IPS DF 4.7 (cell line): ENCODE results near the gene MCM9.

Experiments
- DNase-seq: peaks from one replicate; pipeline ENCODE4 v3.0.0-alpha.2; 2013; ENCODE audit warnings: low spot score; ENCODE audit errors: extremely low read depth

The MCM9 gene

DNA sequence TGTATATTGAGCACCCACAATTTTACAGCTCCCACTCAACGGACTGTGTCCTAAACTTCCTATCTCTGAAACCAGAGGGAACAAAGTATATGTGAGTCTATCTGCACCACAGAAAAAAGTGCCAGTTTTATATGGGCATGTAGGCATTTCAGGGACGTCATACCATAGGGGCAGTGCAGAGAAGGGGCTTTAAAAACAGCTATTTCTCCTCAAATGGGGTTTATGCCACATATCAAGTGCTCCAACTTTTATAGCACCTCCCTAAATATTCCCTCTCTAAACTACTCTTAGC lies 69.9 kb downstream of the MCM9 start:
- no peak for DNase-seq

DNA sequence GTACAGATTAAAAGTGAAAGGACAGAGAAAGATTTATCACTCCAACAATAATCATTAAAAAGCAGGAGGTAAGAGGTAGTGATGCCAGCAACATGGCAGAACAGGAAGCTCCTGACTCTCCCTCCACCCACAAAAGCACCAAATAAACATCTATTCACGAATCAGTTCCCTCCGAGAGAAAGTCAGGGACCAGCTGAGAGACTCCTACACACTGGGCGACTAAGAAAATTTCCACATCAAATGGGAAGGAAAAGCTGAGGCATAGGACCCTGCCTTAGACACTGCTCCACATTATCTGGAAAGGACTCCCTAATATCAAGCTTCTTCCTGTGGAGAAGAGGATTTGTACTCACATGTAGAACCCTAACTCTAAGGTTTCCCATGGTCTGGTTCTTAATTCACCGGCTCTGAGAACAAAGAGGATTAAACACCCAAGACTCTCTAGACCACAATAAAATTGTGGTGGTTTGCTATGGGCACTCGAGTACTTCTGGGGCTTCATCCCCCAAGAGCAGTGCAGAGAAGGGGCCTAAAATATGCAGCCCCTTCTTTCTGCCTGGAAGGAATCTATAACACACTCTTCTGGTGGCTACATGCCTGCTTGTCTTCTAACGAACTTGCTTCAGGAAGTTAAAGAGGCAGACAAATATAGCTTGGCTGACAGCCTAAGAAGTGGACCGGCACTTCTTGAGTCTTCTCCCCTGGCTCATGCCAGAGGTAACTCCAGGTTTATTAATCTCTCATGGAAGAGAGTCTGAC lies 70.4 kb downstream of the MCM9 start:
- no peak for DNase-seq

DNA sequence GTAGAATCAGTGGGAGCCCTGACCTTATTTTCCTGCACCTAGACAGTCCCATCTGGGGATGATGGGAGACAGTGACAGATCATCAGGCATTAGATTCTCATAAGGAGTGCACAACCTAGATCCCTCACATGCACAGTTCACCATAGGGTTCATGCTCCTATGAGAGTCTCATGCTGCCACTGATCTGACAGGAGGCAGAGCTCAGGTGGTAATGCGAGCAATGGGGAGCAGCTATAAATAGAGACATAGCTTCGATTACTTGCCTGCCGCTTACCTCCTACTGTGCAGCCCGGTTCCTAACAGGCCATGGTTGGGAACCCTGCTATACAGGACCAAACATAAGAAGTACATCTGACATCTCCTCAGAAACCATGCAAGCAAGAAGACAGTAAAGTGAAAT lies 72.5 kb downstream of the MCM9 start:
- DNase-seq = no peak

DNA sequence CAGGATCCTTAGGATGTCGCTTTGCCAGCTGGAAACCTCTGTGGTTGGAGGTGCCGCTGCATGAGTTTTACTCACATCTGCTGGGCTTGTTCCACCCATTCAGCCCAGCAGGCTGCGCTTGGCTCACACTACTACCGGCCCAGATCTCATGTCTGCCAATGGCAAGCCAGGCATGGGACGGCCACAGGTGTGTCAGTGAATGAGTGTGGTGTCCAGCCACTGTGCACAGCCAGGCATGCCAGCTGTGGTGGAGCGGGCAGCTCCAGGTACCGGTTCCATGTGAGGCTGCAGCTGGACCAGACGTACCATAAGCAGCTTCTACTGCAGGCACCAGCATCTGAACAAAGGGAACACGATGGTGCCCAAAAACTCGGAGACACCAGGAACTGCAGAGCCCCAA lies 74.1 kb downstream of the MCM9 start:
- no peak for DNase-seq

DNA sequence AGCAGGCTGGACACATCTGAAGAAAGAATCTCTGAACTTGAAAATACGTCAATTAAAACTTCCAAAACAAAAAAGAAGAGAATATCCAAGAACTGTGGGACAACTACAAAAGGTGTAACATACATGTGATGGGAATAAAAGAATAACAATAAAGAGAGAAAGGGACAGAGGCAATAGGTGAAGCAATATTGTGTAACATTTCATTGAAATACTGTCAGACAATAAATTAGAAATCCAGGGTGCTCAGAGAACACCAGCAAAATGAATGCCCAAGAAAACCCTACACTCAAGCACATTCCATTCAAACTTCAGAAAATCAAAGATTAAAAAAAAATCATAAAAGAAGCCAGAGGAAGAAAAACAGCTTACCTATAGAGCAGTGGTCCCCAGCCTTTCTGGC lies 74.6 kb downstream of the MCM9 start:
- DNase-seq = no peak

DNA sequence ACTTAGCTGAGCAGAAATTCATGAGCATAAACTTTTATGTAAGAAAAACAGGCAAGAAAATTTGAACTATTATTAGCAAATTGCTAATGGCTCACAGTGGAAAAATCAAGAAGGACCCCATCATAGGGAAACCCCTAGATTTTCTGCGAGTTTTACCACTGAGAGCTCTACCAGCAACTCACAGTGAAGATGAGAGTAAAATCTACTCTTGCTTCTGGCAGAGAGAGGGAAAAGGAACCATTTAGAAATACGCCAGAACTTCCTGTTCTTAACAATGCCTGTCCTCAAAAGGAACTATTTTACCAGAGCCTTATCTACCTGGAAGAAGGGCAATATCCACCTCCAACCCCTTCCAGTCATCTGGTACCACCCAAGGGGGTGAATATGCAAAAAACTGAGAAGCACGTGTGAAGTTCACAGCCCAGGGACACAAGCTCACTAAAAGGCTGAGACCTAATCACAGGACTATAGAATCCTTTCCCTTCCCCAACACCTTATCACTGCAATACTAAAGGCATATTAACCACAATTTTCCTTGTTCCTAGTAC lies 75.4 kb downstream of the MCM9 start:
- no peak for DNase-seq

DNA sequence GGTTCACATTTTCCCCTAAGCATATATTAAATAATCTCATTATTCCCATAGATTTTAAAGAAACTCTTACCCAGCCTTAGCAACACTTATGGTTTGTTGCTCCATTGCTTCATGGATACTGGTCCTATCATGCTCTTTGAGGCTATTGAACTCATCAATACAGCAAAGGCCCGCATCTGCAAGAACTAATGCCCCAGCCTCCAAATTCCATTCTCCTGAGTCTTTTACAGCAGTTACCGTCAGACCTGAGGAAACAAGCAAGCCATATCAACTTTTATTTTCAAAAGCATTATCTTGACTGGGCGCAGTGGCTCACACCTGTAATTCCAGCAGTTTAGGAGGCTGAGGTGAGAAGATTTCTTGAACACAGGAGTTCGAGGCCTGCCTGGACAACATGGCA lies 78.7 kb downstream of the MCM9 start:
- no peak for DNase-seq

DNA sequence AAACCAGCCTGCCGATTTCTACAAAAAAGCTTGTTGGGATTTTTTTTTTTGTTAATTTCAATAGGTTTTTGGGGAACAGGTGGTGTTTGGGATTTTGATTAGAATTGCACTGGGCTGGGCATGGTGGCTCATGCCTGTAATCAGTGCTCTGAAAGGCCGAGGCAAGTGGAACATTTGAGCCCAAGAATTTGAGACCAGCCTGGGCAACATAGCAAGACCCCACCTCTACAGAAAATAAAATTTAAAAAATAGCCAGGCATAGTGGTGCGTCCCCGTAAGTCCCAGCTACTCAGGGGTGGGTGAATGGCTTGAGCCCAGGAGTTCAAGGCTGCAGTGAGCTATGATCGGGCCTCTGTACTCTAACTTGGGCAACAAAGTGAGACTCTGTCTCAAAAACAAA lies 81.6 kb downstream of the MCM9 start:
- DNase-seq = no peak

DNA sequence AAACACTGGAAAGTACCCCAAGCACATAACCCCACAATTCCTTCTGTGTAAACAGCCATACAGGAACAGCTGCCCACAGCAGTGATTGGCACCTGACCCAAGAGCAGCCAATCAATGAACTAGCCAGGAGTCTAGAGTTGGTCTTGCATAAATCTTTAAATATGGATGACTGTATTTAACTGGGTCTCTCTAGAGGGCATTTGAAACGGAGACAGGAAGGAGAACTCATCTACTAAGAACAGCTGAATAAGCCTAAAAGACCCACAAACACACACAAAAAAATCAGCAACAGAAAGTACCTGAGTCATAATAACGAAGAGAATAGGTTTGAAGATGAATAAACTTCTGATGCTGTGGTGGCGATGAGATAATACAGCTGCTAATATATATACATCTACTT lies 90.0 kb downstream of the MCM9 start:
- no peak for DNase-seq

DNA sequence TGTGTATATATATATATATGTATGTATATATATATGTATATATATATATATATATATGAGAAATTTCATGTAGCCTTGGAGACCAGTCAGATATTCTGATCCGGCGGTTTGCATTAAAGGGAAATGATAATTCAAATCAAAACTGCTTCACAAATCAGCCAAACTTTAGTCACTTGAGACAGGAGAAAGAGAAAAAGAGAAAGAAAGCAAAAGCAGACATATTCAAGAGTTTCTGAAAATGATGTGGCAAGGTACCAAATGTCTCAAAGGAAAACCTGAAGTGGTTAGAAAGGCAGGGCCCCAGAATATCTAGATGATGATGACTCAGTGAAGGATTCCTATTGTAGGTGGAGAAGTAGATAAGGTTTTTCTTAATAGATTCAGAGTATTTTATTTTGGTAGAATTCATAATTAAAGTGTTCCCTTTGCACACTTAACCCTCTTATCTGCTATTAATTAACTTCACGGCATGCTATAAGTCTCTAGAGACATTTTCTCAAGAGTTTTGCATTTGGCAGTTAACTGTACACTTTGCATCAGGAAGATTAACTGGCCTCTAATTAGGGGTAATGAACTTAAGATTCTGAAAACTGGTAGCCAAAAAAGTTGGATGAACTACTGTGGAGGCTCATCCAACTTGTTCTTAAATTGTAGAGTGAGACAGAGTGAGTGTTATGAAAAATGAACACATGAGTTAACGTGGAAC lies 91.1 kb downstream of the MCM9 start:
- no peak for DNase-seq

DNA sequence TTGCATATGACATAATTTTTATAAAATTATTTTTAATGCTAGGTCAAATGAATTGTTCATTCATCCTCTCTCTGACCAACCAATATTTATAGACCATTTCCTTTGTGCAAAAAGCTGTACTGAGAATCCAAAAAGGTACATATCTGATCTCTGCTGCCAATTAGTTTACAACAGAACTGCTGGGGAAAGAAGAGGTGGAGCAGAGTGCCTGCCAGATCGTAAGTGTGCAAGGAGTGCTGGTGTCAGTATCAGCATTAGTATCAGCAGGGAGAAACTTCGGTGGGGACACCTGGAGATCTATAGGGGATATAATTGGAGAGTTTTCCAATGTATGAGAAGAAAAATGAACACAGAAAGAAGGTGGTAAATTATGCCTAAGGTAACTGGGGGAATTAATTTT lies 104.3 kb downstream of the MCM9 start:
- no peak for DNase-seq

DNA sequence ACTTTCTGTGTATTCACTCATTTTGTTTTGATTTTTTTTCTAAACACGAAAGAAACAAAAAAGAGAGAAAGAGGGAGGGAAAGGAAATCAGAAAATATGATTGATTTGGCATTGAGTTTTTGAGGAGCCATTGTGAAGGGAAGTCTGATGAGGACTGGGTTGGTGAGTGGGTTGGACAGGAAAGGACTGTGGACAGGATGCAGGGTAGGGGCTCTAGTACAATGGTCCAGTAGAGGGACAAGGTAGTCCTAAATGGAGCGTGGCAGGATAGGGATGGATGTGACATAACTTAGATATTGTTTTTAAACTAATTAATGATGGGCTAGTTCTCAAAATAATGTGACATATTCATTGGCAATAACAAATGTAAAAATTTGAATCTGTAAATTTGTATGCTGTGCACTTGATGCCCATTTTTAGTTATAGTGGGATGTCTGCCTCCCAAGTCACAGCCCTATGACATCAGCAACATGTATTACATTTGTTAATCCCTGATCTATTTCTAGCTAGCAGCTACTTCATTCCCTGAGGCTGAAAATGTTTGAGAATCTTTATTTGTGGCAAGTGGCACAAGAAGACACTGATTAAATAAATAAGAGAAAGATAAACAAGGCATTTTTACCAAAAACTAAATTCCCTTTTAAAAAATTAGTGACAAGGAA lies 105.0 kb downstream of the MCM9 start:
- no peak for DNase-seq

DNA sequence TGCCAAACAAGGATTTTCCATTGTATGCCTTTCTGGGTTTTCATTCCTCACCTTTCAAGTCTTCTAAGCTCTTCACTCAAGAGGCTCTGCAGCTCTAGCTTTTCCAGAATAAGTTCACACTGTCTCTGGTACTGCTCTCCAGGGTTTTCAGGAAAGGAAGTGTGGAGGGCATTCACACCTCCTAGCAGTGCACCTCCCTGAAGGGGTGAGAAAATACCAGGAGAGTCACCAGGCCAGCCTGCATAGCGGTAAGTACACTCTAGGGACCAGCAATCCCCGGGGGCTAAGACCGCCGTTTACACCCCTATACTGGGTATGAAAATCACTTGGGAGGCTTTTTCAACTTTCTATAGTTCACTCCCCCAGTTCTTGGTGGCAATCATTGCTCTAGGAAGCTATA lies 108.9 kb downstream of the MCM9 start:
- no peak for DNase-seq

DNA sequence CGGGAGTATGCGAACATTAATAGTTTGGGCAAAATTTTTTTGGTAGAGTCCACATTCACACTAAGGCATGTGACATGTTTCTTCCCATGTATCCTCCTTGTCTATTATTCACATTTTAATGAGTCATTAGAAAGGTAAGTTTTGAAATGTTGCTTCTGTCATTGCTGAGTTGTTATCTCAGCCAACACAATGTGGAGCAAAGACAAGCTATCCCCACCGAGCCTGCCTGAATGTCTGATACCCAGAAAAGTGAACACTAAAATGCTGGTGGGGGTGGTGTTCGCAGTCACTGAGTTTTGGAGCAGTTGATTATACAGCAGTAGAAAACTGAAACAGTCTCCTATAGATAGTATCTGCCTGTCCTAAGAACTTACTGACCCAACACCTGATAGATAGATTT lies 109.3 kb downstream of the MCM9 start:
- no peak for DNase-seq

DNA sequence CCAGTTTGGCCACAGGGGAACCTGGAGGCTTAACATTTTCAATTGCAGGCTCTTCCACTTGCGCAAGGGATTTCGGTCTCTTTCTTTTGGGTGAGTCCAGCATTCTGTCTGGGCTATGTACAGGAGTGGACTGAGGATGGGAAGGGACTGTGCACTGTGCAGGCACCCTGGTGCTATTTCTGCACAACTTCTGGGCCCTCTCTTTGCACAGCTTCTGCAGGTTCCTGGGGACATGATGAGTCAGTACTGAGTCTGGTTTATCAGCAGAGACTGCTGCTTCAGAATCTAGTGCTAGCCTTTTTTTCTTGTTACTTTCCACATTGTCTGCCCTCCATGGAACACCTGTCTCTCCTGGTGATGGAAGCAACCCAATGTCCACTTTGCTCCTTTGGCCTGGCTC lies 119.5 kb downstream of the MCM9 start:
- DNase-seq = no peak

DNA sequence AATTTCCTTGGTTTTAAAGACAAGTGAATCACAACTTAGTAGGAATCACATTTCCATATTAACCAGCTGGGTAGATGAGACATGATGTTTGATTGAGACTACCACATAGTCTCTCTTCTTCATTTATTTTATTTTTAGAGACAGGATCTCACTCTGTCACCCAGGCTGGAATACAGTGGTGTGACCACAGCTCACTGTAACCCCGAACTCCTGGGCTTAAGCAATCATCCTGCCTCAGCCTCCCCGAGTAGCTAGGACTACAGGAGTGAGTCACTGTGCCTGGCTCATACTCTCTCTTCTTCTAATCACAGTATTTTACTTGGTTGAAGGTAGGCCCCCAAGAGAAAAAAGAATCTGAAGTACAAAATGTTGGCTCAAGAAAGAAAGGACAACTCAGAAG lies 121.2 kb downstream of the MCM9 start:
- DNase-seq = no peak

DNA sequence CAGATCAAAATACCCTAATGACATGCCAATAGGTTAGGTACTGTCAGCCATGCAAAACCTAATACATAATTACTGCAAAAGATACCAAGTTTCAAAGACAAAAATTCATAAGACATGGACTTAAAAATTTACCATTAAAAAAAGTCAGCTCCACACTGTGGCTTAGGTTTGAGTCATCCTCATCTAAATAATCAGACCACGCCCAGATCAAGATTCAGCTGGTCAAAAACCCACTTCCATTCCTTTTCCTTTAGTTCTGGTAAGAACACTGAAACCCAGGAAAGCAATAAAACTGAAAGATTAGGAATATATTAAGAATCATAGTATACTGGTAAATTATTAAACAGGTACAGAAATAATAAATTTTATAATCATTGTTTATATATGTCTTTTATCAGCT lies 122.0 kb downstream of the MCM9 start:
- no peak for DNase-seq

DNA sequence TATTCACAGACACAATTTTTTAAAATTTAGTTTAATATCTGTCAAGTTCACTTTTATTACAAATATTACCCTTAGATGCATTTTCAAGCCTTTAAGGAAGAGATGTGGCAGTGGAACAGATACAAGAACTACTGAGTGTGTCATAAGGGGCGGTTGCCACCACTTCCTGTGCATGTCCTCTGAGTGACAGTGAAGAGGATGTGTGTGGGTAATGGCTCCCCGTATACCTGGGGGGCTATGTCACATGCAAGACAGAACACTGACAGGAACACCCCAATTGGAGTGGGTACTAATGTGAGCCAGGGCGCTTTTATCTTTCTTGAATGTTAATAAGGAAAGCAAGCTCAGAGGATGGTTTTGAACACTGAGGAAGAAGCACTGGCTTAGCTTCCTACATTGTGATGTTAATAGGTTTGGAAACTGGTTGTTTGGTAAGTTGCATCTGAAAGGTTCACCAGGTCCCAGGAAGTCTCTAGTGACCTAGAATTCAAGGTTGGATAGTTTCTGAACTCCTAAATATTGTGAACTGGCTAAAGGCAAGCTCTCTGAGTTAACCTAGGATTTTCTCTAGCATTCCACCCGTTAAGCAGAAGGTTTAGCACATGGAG lies 124.4 kb downstream of the MCM9 start:
- DNase-seq = no peak

DNA sequence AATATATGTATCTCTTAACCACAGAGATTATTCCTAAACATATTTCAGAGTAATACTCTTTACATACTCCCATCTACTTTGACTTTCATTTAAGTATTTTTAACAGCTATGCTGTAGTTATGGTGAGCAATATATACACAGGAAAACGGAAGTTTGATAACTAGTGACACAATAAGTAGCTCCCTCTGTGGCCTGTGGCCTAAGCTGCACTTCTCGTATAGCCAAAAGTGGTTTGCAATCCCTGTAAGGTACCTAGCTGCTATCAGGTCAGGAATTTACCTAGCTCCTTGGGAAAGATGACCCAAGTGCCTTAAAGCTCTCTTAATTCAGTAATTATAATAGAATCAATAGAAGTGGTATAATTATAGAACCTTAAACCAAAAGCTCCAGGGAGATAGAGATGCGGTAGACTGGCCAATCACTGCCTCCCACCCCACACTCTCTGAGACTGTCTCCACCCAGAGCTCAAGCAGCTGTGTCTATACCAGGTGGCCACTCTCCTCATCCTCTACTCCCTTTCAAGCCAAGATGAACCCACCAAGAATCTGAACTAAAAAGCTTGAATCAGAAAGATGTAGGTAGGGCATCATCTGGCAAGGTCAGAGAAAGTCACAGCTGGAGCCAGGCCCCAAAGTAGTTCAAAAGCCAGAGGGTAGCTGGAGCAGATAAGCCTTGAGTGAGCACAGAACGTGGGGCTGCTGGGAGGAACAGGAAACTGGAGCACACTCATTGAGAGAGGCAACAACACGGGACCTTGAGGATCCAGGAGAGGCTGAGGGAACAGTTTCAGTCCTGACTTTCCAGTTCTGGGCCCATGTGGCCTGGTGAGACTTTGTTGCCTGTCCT lies 125.9 kb downstream of the MCM9 start:
- no peak for DNase-seq

DNA sequence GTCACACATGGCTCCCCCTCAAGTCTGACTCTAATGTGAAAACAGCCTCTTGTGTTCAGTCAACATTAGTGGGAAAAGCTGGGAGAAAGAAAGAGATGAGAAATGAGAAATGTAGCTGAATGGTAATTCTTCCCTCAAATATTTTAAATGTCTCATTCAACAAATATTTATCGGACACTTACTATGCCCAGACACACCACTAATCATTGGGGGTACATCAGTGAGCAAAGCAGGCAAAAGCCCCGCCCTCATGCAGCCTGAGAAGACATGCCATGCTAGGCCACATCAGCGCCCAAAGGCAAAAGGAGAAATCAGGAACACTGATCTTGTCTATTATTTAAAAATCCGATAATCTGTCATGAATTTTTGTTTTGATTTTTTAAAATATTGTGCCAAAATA lies 130.9 kb downstream of the MCM9 start:
- no peak for DNase-seq

DNA sequence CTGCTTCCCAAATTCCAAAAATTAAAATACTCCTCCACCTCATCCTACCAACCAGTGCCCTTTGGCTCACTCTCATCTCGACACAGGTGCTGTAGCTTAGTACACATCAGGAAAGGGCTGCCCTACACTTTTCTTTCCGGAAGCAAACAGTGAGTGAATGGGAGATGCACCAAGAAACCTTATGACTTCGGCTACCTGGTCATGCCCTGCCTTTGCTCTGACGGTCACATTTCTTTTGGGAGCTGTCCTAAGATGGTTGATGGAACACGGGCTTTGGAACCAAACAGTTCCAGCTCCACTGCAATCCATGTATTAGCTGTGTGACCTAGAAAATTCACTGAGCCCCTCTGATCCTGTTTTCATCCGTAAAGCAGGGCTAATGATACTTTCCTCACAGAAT lies 133.7 kb downstream of the MCM9 start:
- DNase-seq = no peak
